K562 (cell line): ENCODE results near the gene TTLL9. TPM values are rescaled to one million over a fixed set of nuclear protein-coding genes. Genes with fewer than 3 reads are reported as not detected.

ENCODE experiments used
- CHCHD3 ChIP-seq: fragments of 250-450 bp; sonication (Bioruptor Pico); IDR thresholded peaks from 2 replicates; pipeline ENCODE4 v2.1.2; 2022; ENCODE audit warnings: mild to moderate bottlenecking
- CREM ChIP-seq: IDR thresholded peaks from 2 replicates; pipeline ENCODE4 v1.6.1; 2014; ENCODE audit warnings: antibody characterized with exemption, low read depth
- FOS ChIP-seq: IDR thresholded peaks from 3 replicates; pipeline ENCODE4 v1.6.1; 2011; ENCODE audit not compliant: insufficient read length; ENCODE audit errors: extremely low read depth
- IRF2 ChIP-seq: sonication (generic); formaldehyde crosslinking; IDR thresholded peaks from 2 replicates; pipeline ENCODE4 v1.8.1; 2022; ENCODE audit warnings: mild to moderate bottlenecking, missing genetic modification reagents
- MAFG ChIP-seq: fragments of 450-650 bp; conservative IDR thresholded peaks from 2 replicates; pipeline ENCODE4 v1.6.1; 2016; ENCODE audit warnings: missing genetic modification characterization, missing compliant biosample characterization
- MAFK ChIP-seq: IDR thresholded peaks from 2 replicates; pipeline ENCODE4 v1.6.1; 2011; ENCODE audit warnings: low read length, improper control_type of control experiment
- REST ChIP-seq, 2 experiments: fragments of 450-650 bp; formaldehyde crosslinking in 1 of 2; IDR thresholded peaks; 2 replicates each; pipeline versions ENCODE4 v1.4.0 to v1.6.1; 2014 to 2020; ENCODE audit warnings: mild to moderate bottlenecking in 2 of 2, borderline replicate concordance in 1 of 2, low read depth in 1 of 2
- SIRT6 ChIP-seq: IDR thresholded peaks from one replicate; pipeline ENCODE4 v1.6.1; 2012; ENCODE audit warnings: low read depth, mild to moderate bottlenecking, control low read depth, inconsistent platforms, low read length, moderate library complexity
- SMC3 ChIP-seq: conservative IDR thresholded peaks from 2 replicates; pipeline ENCODE4 v1.6.1; 2011; ENCODE audit warnings: low read depth, low read length, improper control_type of control experiment; ENCODE audit not compliant: insufficient read depth
- TBL1XR1 ChIP-seq, 2 experiments: IDR thresholded peaks; 2 replicates each; pipeline ENCODE4 v1.6.1; 2012; ENCODE audit warnings: improper control_type of control experiment in 2 of 2, low read length in 2 of 2, mild to moderate bottlenecking in 1 of 2
- YY1 ChIP-seq, 3 experiments: IDR thresholded peaks; 2 replicates each; pipeline ENCODE4 v1.6.1; 2011; ENCODE audit warnings: low read length in 2 of 3, mild to moderate bottlenecking in 2 of 3, moderate library complexity in 2 of 3, borderline replicate concordance in 1 of 3, control low read depth in 1 of 3, low read depth in 1 of 3; ENCODE audit not compliant: insufficient read depth in 3 of 3, insufficient replicate concordance in 2 of 3, control insufficient read depth in 1 of 3, insufficient read length in 1 of 3; ENCODE audit errors: extremely low read depth in 1 of 3
- ZNF780A ChIP-seq: fragments of 250-450 bp; sonication (Bioruptor Pico); IDR thresholded peaks from 2 replicates; pipeline ENCODE4 v1.5.0; 2021; ENCODE audit warnings: mild to moderate bottlenecking
- polyA plus RNA-seq, 8 experiments: library from polyadenylated mRNA; depleted of rRNA in 4 of 8; stranded (reverse) in 5 of 8; unstranded in 3 of 8; fragments of >200 nt; fragmentation: Nextera tagmentation in 2 of 8; fragmentation: Illumina TruSeq in 1 of 8; extraction: Ambion mirVana in 2 of 8; extraction: Trizol in 1 of 8; gene quantifications; 2 replicates each; pipeline versions ENCODE4 v1.2.1 to v1.2.3, GENCODE V29; 2011 to 2014; ENCODE audit warnings: inconsistent platforms in 1 of 8, missing spikeins in 1 of 8
- total RNA-seq, 7 experiments: library from RNA; depleted of rRNA in 6 of 7; stranded (reverse); fragments of >200 nt in 6 of 7; fragmentation: Illumina TruSeq in 2 of 7; extraction: Trizol in 2 of 7; gene quantifications; 2 replicates each; pipeline versions ENCODE4 v1.2.1 to v1.2.3, GENCODE V29; 2011 to 2021; ENCODE audit warnings: low replicate concordance in 1 of 7
- TF ChIP-seq, protein P1 (sequence below): fragments of 250-450 bp; sonication (Bioruptor Pico); IDR thresholded peaks from 2 replicates; pipeline ENCODE4 v1.8.0; 2022; ENCODE audit warnings: inconsistent platforms
- TF ChIP-seq, protein P2 (sequence below): fragments of 250-450 bp; sonication (Bioruptor Pico); IDR thresholded peaks from 2 replicates; pipeline ENCODE4 v1.4.0; 2020; ENCODE audit warnings: borderline replicate concordance

TTLL9 gene
- total and polyA plus RNA-seq, 9 of the 15 experiments (the other 6 are each of a cell fraction or from before 2014, with no cell fraction given): 0.06 to 0.07 TPM; not detected in 7

- TF ChIP-seq TBL1XR1 (IDR thresholded peaks at IDR 0.05; ENCODE audit: low read length in 2 of 2): 0 out of 4 replicates have a peak, but pooled peaks of 1 of the 2 experiments have one; percentile 53
- TF ChIP-seq ZNF780A (CRISPR knock-in tag): no peak
- TF ChIP-seq MAFG (tag): no peak
- TF ChIP-seq MAFK: no peak
- no peak for TF ChIP-seq CHCHD3 (CRISPR knock-in tag)
- TF ChIP-seq, protein P1, sequence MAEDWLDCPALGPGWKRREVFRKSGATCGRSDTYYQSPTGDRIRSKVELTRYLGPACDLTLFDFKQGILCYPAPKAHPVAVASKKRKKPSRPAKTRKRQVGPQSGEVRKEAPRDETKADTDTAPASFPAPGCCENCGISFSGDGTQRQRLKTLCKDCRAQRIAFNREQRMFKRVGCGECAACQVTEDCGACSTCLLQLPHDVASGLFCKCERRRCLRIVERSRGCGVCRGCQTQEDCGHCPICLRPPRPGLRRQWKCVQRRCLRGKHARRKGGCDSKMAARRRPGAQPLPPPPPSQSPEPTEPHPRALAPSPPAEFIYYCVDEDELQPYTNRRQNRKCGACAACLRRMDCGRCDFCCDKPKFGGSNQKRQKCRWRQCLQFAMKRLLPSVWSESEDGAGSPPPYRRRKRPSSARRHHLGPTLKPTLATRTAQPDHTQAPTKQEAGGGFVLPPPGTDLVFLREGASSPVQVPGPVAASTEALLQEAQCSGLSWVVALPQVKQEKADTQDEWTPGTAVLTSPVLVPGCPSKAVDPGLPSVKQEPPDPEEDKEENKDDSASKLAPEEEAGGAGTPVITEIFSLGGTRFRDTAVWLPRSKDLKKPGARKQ (CRISPR knock-in tag): no peak
- no peak for TF ChIP-seq IRF2
- TF ChIP-seq, protein P2, sequence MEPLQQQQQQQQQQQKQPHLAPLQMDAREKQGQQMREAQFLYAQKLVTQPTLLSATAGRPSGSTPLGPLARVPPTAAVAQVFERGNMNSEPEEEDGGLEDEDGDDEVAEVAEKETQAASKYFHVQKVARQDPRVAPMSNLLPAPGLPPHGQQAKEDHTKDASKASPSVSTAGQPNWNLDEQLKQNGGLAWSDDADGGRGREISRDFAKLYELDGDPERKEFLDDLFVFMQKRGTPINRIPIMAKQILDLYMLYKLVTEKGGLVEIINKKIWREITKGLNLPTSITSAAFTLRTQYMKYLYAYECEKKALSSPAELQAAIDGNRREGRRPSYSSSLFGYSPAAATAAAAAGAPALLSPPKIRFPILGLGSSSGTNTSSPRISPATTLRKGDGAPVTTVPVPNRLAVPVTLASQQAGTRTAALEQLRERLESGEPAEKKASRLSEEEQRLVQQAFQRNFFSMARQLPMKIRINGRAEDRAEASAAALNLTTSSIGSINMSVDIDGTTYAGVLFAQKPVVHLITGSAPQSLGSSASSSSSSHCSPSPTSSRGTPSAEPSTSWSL (CRISPR knock-in tag): no peak
- 0 out of 2 replicates have a peak, but pooled peaks have one; percentile 27 for TF ChIP-seq CREM
- TF ChIP-seq FOS: no peak
- peak; percentile 82; the same call in 1 of the 2 replicates for TF ChIP-seq REST (IDR thresholded peaks at IDR 0.05; ENCODE audit: borderline replicate concordance)
- no peak for TF ChIP-seq REST (CRISPR knock-in tag; IDR thresholded peaks at IDR 0.05; ENCODE audit: low read depth)
- peak; percentile 89 for TF ChIP-seq SMC3
- no peak for TF ChIP-seq SIRT6
- TF ChIP-seq YY1 (IDR thresholded peaks at IDR 0.05; ENCODE audit: borderline replicate concordance in 1 of 3, control insufficient read depth in 1 of 3, extremely low read depth in 1 of 3, insufficient read depth in 3 of 3, insufficient read length in 1 of 3, insufficient replicate concordance in 2 of 3, low read depth in 1 of 3, low read length in 2 of 3): peak in 2 of 3 experiments; percentile 26 to 29
These were observed 47.8 kb upstream of the TTLL9 start (continued) for GRCh38 chr20:31822421-31823330.
